ENCODE measurements around the gene ELMO3.

- TF ChIP-seq CTCF (IDR thresholded peaks at IDR 0.05; ENCODE audit: extremely low read depth in 1 of 2, insufficient read depth in 1 of 2, low read depth in 1 of 2, low read length in 2 of 2): no peak
- TF ChIP-seq POLR2A (IDR thresholded peaks at IDR 0.05; ENCODE audit: low read depth, low read length): no peak
- TF ChIP-seq JUN (IDR thresholded peaks at IDR 0.05; ENCODE audit: borderline replicate concordance, insufficient read depth, insufficient read length, low read depth): no peak
Observed at GRCh38 chr16:67250045-67250327, 51.1 kb downstream of the ELMO3 start.

Data from endothelial cell of umbilical vein (primary cell).